CD14-positive monocyte (primary cell): ENCODE results near the gene VWA5B1. TPM values are rescaled to one million over a fixed set of nuclear protein-coding genes. Genes with fewer than 3 reads are reported as not detected.
A peak's percentile ranks its signal among the peaks of the same experiment; 100 is the strongest.

Experiments
- DNase-seq, 3 donors: peaks; one replicate each; pipeline ENCODE4 v3.0.0-alpha.2; 2011 to 2022
- H2AFZ ChIP-seq: 2 replicates; pipeline ENCODE4 v1.6.0; 2012; ENCODE audit warnings: mild to moderate bottlenecking, low read depth, low read length, inconsistent platforms; ENCODE audit not compliant: insufficient read depth, poor library complexity, severe bottlenecking
- H3K27ac ChIP-seq, 2 donors: 1 replicate in 1 of 2; 2 replicates in 1 of 2; pipeline ENCODE4 v1.5.1; 2012 to 2013; ENCODE audit warnings: low read length in 2 of 2, control low read depth in 1 of 2, inconsistent platforms in 1 of 2, low read depth in 1 of 2, mild to moderate bottlenecking in 1 of 2
- H3K27me3 ChIP-seq, 2 donors: one replicate each; pipeline versions ENCODE4 v1.6.0 to v1.6.1; 2011 to 2013; ENCODE audit warnings: low read length in 2 of 2; ENCODE audit not compliant: control insufficient read depth in 2 of 2, insufficient read depth in 2 of 2
- H3K36me3 ChIP-seq, 2 donors: replicated peaks in 1 of 2; 1 replicate in 1 of 2; 2 replicates in 1 of 2; pipeline versions ENCODE4 v1.5.1 to v1.6.1; 2012 to 2013; ENCODE audit warnings: low read length in 2 of 2, control low read depth in 1 of 2, inconsistent platforms in 1 of 2, mild to moderate bottlenecking in 1 of 2; ENCODE audit not compliant: insufficient read depth in 2 of 2, control insufficient read depth in 1 of 2
- H3K4me1 ChIP-seq, 2 donors: 1 replicate in 1 of 2; 2 replicates in 1 of 2; pipeline versions ENCODE4 v1.5.1 to v1.6.1; 2012 to 2013; ENCODE audit warnings: low read length in 2 of 2, control low read depth in 1 of 2, inconsistent platforms in 1 of 2, mild to moderate bottlenecking in 1 of 2, moderate library complexity in 1 of 2; ENCODE audit not compliant: insufficient read depth in 2 of 2, control insufficient read depth in 1 of 2
- H3K4me2 ChIP-seq: replicated peaks from 2 replicates; pipeline ENCODE3; 2012; ENCODE audit warnings: low read length, moderate library complexity, mild to moderate bottlenecking; ENCODE audit not compliant: poor library complexity, severe bottlenecking; ENCODE audit errors: extremely low read depth
- H3K4me3 ChIP-seq, 3 experiments: fragments of 200-600 bp in 1 of 3; sonication (generic) in 1 of 3; replicated peaks in 1 of 3; 1 replicate in 2 of 3; 2 replicates in 1 of 3; pipeline ENCODE4 v1.5.1; 2011 to 2013; ENCODE audit warnings: low read length in 3 of 3, mild to moderate bottlenecking in 3 of 3, control low read depth in 2 of 3, low read depth in 2 of 3, inconsistent platforms in 1 of 3, moderate library complexity in 1 of 3
- H3K79me2 ChIP-seq: 2 replicates; pipeline ENCODE4 v1.6.0; 2012; ENCODE audit warnings: mild to moderate bottlenecking, control low read depth, inconsistent platforms, low read length, moderate library complexity; ENCODE audit not compliant: insufficient read depth
- H3K9ac ChIP-seq: 2 replicates; pipeline ENCODE4 v1.6.0; 2017; ENCODE audit warnings: low read length, mild to moderate bottlenecking; ENCODE audit not compliant: insufficient read depth, poor library complexity, severe bottlenecking
- H3K9me3 ChIP-seq, 2 donors: replicated peaks in 1 of 2; 1 replicate in 1 of 2; 2 replicates in 1 of 2; pipeline versions ENCODE4 v1.5.1 to v1.6.1; 2012 to 2013; ENCODE audit warnings: low read length in 2 of 2, control low read depth in 1 of 2; ENCODE audit not compliant: control insufficient read depth in 1 of 2, insufficient read depth in 1 of 2
- H4K20me1 ChIP-seq: 2 replicates; pipeline ENCODE4 v1.6.0; 2012; ENCODE audit warnings: mild to moderate bottlenecking, low read length, control low read depth, moderate library complexity; ENCODE audit not compliant: insufficient read depth
- H3K27ac Mint-ChIP-seq, 7 donors: one replicate each; pipeline ENCODE4 v1.8.0; 2020; ENCODE audit warnings: mild to moderate bottlenecking in 7 of 7, mixed read lengths in 7 of 7, moderate library complexity in 6 of 7, inconsistent platforms in 2 of 7
- H3K27me3 Mint-ChIP-seq, 3 donors: one replicate each; pipeline ENCODE4 v1.8.0; 2021 to 2022; ENCODE audit warnings: low read depth in 3 of 3, mild to moderate bottlenecking in 3 of 3, mixed read lengths in 3 of 3, moderate library complexity in 3 of 3, inconsistent platforms in 1 of 3
- H3K36me3 Mint-ChIP-seq, 2 donors: one replicate each; pipeline ENCODE4 v1.8.0; 2020; ENCODE audit warnings: mixed read lengths in 2 of 2, inconsistent platforms in 1 of 2, mild to moderate bottlenecking in 1 of 2
- H3K4me1 Mint-ChIP-seq: one replicate; pipeline ENCODE4 v1.8.0; 2020; ENCODE audit warnings: mild to moderate bottlenecking, mixed read lengths
- H3K4me3 Mint-ChIP-seq, 2 donors: one replicate each; pipeline ENCODE4 v1.8.0; 2020; ENCODE audit warnings: mild to moderate bottlenecking in 2 of 2, mixed read lengths in 2 of 2, moderate library complexity in 1 of 2
- H3K9me3 Mint-ChIP-seq, 7 donors: one replicate each; pipeline ENCODE4 v1.8.0; 2020 to 2022; ENCODE audit warnings: mixed read lengths in 7 of 7, mild to moderate bottlenecking in 6 of 7, moderate library complexity in 6 of 7, inconsistent platforms in 2 of 7
- WGBS: methylation state at CpG from one replicate; pipeline ENCODE4 v1.1.5; 2013; ENCODE audit warnings: missing lambda C conversion rate; ENCODE audit not compliant: insufficient coverage; 5-methylcytosine and 5-hydroxymethylcytosine counted together
- intact Hi-C, 2 donors: fragments of 100-400 bp; cut with micrococcal nuclease; formaldehyde crosslinking; loops; one replicate each; pipeline versions ENCODE4 v1.15.0 to v1.15.1; 2023
- polyA plus RNA-seq, 3 donors: library from polyadenylated mRNA; depleted of rRNA in 1 of 3; unstranded in 2 of 3; stranded (reverse) in 1 of 3; fragments of 300-500 nt in 2 of 3; fragments of >200 nt in 1 of 3; fragmentation: Illumina TruSeq in 2 of 3; gene quantifications; 1 replicate in 2 of 3; 2 replicates in 1 of 3; pipeline ENCODE4 v1.2.3, GENCODE V29; 2012 to 2021
- TF ChIP-seq, protein P1 (sequence below): fragments of 200-600 bp; IDR thresholded peaks from one replicate; pipeline ENCODE4 v1.8.0; 2022; ENCODE audit warnings: antibody characterized with exemption, mild to moderate bottlenecking

Gene VWA5B1
- polyA plus RNA-seq, 3 donors: not detected

DNA sequence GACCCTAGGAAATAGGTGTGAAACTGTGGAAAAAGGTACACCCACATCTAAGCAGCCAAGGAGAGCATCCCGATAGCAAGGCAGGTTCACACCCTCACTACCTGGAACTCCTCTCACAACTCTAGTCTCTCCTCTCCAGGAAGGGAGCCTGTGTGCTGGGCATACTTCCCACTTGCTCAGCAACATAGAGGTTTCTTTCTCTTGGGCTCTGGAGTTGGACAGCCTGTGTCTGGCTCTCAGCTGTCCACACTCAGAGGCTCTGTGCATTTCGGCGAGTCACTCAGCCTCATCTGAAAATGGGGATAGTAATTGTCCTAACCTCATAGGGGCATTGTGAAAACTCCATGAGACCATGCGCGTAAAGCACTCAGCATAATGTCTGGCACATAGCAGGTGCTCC, 29.6 kb upstream of the VWA5B1 start:
- TF ChIP-seq, protein P1, sequence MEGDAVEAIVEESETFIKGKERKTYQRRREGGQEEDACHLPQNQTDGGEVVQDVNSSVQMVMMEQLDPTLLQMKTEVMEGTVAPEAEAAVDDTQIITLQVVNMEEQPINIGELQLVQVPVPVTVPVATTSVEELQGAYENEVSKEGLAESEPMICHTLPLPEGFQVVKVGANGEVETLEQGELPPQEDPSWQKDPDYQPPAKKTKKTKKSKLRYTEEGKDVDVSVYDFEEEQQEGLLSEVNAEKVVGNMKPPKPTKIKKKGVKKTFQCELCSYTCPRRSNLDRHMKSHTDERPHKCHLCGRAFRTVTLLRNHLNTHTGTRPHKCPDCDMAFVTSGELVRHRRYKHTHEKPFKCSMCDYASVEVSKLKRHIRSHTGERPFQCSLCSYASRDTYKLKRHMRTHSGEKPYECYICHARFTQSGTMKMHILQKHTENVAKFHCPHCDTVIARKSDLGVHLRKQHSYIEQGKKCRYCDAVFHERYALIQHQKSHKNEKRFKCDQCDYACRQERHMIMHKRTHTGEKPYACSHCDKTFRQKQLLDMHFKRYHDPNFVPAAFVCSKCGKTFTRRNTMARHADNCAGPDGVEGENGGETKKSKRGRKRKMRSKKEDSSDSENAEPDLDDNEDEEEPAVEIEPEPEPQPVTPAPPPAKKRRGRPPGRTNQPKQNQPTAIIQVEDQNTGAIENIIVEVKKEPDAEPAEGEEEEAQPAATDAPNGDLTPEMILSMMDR: no peak
- H3K27ac Mint-ChIP-seq: peak overlapping the region in 1 of 7 donors; percentile 28
- Histone ChIP-seq H3K36me3 (no peaks in the 10 kb centered on the region), H2AFZ (no peak overlapping the region), H3K9me3 (no peaks in the 10 kb centered on the region), H3K4me2 (no peak overlapping the region), H3K27me3 (no peaks in the 10 kb centered on the region), H3K27ac (no peak overlapping the region), H3K4me1 (no peaks in the 10 kb centered on the region), H3K4me3 (no peak overlapping the region), H4K20me1 (no peaks in the 10 kb centered on the region), H3K79me2 (no peaks in the 10 kb centered on the region), H3K9ac (no peak overlapping the region)
- H3K36me3 Mint-ChIP-seq: no peaks in the 10 kb centered on the region
- H3K9me3 Mint-ChIP-seq: no peaks in the 10 kb centered on the region
- no peaks in the 10 kb centered on the region for H3K4me1 Mint-ChIP-seq
- intact Hi-C loops: no loop called here
- peaks cover 7 to 26% (median 13%) of the 10 kb centered on the region in 3 donors for H3K27me3 Mint-ChIP-seq
- WGBS: no CpG with 5 or more reads among the region's 5 CpGs
- DNase-seq: no peak
- H3K4me3 Mint-ChIP-seq: no peak overlapping the region

DNA sequence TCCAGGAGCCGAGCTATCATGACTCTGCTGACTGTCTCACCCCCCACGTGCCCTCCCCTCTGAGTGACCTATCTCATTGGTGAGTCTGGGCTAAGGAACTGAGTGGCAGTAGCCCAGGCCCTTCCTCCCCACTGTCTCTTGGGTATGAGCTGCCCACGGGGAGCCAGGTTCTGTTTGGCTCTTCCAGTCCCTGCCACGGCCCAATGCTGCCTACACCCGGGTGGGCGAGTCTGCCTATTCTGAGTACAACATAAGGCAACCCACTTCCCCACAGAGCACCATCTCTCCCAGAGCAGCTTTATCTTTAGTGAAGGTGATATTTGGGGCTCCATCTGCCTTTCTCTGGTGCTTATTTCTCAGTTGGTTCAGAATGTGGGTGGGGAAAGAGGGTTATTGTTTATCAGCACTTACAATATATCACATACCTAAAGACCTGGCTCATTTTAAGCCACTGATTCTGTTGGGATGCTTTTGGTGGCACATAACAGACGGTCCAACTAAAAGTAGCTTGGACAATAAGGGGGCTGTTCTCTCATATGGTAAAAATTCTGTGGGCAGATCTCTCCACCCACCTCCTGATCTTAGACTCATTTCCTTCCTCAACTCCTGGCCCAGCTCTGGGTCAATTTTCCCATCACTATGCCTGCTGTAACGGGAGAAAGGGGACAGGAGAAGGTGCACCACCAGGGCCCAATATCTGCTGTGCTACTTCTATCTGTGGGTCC, 27.7 kb upstream of the VWA5B1 start:
- intact Hi-C loops: no loop called here
- Mint-ChIP-seq H3K4me1 (no peaks in the 10 kb centered on the region), H3K4me3 (no peak overlapping the region), H3K27ac (no peak overlapping the region), H3K9me3 (no peaks in the 10 kb centered on the region), H3K27me3 (peaks cover 6 to 25% (median 13%) of the 10 kb centered on the region in 3 donors), H3K36me3 (no peaks in the 10 kb centered on the region)
- H3K79me2 ChIP-seq: no peaks in the 10 kb centered on the region
- H3K36me3 ChIP-seq: no peaks in the 10 kb centered on the region
- H4K20me1 ChIP-seq: no peaks in the 10 kb centered on the region
- WGBS: 50% methylated on average over 2 of the region's 8 CpGs
- H3K4me2 ChIP-seq: no peak overlapping the region
- no peak overlapping the region for H2AFZ ChIP-seq
- no peaks in the 10 kb centered on the region for H3K4me1 ChIP-seq
- no peak overlapping the region for H3K4me3 ChIP-seq
- TF ChIP-seq, protein P1: no peak
- H3K9ac ChIP-seq: no peak overlapping the region
- no peaks in the 10 kb centered on the region for H3K27me3 ChIP-seq
- no peak for DNase-seq
- no peaks in the 10 kb centered on the region for H3K9me3 ChIP-seq
- H3K27ac ChIP-seq: no peak overlapping the region
